ENCODE data around the gene BTBD9. TPM values are rescaled to one million over a fixed set of nuclear protein-coding genes. Genes with fewer than 3 reads are reported as not detected.

BTBD9 gene
- total and polyA plus RNA-seq, 11 donors = 6.3 to 23.3 (median 19.4) TPM

GRCh38 chr6:38316099-38316868 lies 323.4 kb downstream of the BTBD9 start:
- no peaks in the 10 kb centered on the region for H3K9me3 ChIP-seq
- ATAC-seq (no peak), DNase-seq (no peak)
- no peaks in the 10 kb centered on the region for H3K27me3 ChIP-seq
- no peak for TF ChIP-seq POLR2A (IDR thresholded peaks at IDR 0.05)
- TF ChIP-seq CTCF (IDR thresholded peaks at IDR 0.05) = no peak
- no peaks in the 10 kb centered on the region for H3K4me1 ChIP-seq
- H3K27ac ChIP-seq = no peak overlapping the region
- no peaks in the 10 kb centered on the region for H3K36me3 ChIP-seq
- no peak overlapping the region for H3K4me3 ChIP-seq
- intact Hi-C loops (cut with DNase I) = no loop called here
- 95 to 99% (median 97%) methylated on average over 1 of the region's 1 CpG for WGBS, 4 donors

GRCh38 chr6:38311201-38311600 lies 328.5 kb downstream of the BTBD9 start:
- DNase-seq = no peak
- intact Hi-C loops (cut with DNase I) = no loop called here
- Histone ChIP-seq H3K36me3 (no peaks in the 10 kb centered on the region), H3K9me3 (no peaks in the 10 kb centered on the region), H3K27me3 (no peaks in the 10 kb centered on the region), H3K4me1 (peaks cover 0 to 28% (median 21%) of the 10 kb centered on the region in 12 donors), H3K4me3 (no peak overlapping the region), H3K27ac (no peak overlapping the region)
- ATAC-seq = no peak
- WGBS, 4 donors = 70 to 72% (median 70%) methylated on average over 3 of the region's 3 CpGs
- TF ChIP-seq POLR2A (IDR thresholded peaks at IDR 0.05) = no peak
- no peak for TF ChIP-seq CTCF (IDR thresholded peaks at IDR 0.05)

- no peaks in the 10 kb centered on the region for H3K9me3 ChIP-seq
- 69 to 81% (median 73%) methylated on average over 5 of the region's 5 CpGs for WGBS, 4 donors
- TF ChIP-seq CTCF (IDR thresholded peaks at IDR 0.05) (no peak), POLR2A (IDR thresholded peaks at IDR 0.05) (no peak)
- intact Hi-C loops (cut with DNase I) = no loop called here
- peaks cover 0 to 35% (median 23%) of the 10 kb centered on the region in 12 donors for H3K4me1 ChIP-seq
- H3K27ac ChIP-seq = no peak overlapping the region
- DNase-seq (peak in 2 of 5 donors; percentile 40 to 51), ATAC-seq (peak in 3 of 4 donors; percentile 49 to 92 (median 92))
- no peaks in the 10 kb centered on the region for H3K36me3 ChIP-seq
- no peaks in the 10 kb centered on the region for H3K27me3 ChIP-seq
- H3K4me3 ChIP-seq = no peak overlapping the region
Measured at GRCh38 chr6:38310061-38310460, 329.7 kb downstream of the BTBD9 start.

GRCh38 chr6:38307740-38308139 lies 332.0 kb downstream of the BTBD9 start:
- Histone ChIP-seq H3K27ac (peak overlapping the region in 2 of 12 donors; percentile 1 to 16), H3K4me3 (no peak overlapping the region), H3K4me1 (peaks cover 0 to 35% (median 23%) of the 10 kb centered on the region in 12 donors), H3K36me3 (no peaks in the 10 kb centered on the region), H3K27me3 (no peaks in the 10 kb centered on the region), H3K9me3 (no peaks in the 10 kb centered on the region)
- intact Hi-C loops (cut with DNase I) = no loop called here
- ATAC-seq (no peak), DNase-seq (no peak)
- TF ChIP-seq POLR2A (IDR thresholded peaks at IDR 0.05) = no peak
- no peak for TF ChIP-seq CTCF (IDR thresholded peaks at IDR 0.05)
